Effector memory CD4-positive, alpha-beta T cell (primary cell): ENCODE data around the gene NOM1.

Experiments used
- DNase-seq, 3 donors: peaks; one replicate each; pipeline ENCODE4 v3.0.0-alpha.2; 2020
- H3K27ac ChIP-seq: 2 replicates; pipeline ENCODE4 v1.7.0; 2013; ENCODE audit warnings: mild to moderate bottlenecking, low read length, moderate library complexity; ENCODE audit not compliant: insufficient read depth, poor library complexity, severe bottlenecking
- H3K27me3 ChIP-seq: replicated peaks from 2 replicates; pipeline ENCODE4 v1.7.0; 2013; ENCODE audit warnings: mild to moderate bottlenecking, low read length; ENCODE audit not compliant: insufficient read depth, control insufficient read depth, poor library complexity, severe bottlenecking
- H3K36me3 ChIP-seq: 2 replicates; pipeline ENCODE4 v1.7.0; 2013; ENCODE audit warnings: mild to moderate bottlenecking, low read length, moderate library complexity; ENCODE audit not compliant: control insufficient read depth, insufficient read depth
- H3K4me1 ChIP-seq: 2 replicates; pipeline ENCODE4 v1.7.0; 2013; ENCODE audit warnings: low read length, mild to moderate bottlenecking; ENCODE audit not compliant: control insufficient read depth, insufficient read depth, poor library complexity, severe bottlenecking
- H3K4me3 ChIP-seq: 2 replicates; pipeline ENCODE4 v1.7.0; 2013; ENCODE audit warnings: low read length, low read depth, mild to moderate bottlenecking; ENCODE audit not compliant: insufficient read depth, poor library complexity, severe bottlenecking
- H3K9me3 ChIP-seq: 2 replicates; pipeline ENCODE4 v1.7.0; 2013; ENCODE audit warnings: mild to moderate bottlenecking, low read length, moderate library complexity; ENCODE audit not compliant: control insufficient read depth

NOM1 gene

DNA sequence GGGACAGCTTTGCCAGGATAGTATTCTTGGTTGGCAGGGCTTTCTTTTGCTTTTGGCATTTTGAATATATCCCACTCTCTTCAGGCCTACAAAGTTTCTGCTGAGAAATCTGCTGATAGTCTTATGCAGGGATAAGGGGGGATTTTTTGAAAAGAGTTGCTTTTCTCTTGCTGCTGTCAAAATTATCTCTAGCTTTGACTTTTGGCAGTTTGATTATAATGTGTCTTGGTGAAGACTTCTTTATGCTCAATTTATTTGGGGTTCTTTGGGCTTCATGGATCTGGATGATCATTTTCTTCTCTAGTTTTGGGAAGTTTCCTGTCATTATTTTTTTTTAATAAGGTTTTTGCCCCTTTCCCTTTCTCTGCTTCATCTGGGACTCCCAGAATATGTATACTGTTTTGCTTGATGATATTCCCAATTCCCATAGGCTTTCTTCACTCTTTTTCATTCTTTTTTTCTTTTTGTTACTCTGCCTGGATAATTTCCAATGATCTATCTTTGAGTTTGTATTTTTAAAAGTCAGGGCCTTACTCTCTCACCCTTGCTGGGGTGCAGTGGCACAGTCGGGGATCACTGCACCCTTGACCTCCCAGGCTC lies 29.6 kb downstream of the NOM1 start:
- no peaks in the 10 kb centered on the region for H3K36me3 ChIP-seq
- peaks cover 4% of the 10 kb centered on the region for H3K9me3 ChIP-seq
- no peaks in the 10 kb centered on the region for H3K27me3 ChIP-seq
- H3K4me3 ChIP-seq, result no peak overlapping the region
- no peak overlapping the region for H3K27ac ChIP-seq
- H3K4me1 ChIP-seq, result no peaks in the 10 kb centered on the region
- no peak for DNase-seq

DNA sequence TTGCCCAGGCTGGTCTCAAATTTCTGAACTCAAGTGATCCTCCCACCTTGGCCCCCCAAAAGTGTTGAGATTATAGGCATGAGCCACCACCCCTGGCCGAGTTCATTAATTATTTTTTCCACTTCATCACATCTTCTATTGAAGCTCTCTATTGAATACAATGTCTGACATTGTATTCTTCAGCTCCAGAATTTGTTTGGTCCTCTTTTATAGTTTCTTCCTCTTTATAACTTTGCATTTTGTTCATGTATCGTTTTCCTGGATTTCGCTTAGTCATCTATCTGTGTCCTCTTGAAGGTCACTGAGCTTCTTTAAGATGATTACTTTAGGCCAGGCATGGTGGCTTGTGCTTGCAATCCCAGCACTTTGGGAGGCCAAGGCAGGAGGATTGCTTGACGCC lies 30.2 kb downstream of the NOM1 start:
- H3K4me1 ChIP-seq, result no peaks in the 10 kb centered on the region
- no peak overlapping the region for H3K27ac ChIP-seq
- H3K36me3 ChIP-seq, result no peaks in the 10 kb centered on the region
- peaks cover 4% of the 10 kb centered on the region for H3K9me3 ChIP-seq
- no peak overlapping the region for H3K4me3 ChIP-seq
- H3K27me3 ChIP-seq, result no peaks in the 10 kb centered on the region
- no peak for DNase-seq

DNA sequence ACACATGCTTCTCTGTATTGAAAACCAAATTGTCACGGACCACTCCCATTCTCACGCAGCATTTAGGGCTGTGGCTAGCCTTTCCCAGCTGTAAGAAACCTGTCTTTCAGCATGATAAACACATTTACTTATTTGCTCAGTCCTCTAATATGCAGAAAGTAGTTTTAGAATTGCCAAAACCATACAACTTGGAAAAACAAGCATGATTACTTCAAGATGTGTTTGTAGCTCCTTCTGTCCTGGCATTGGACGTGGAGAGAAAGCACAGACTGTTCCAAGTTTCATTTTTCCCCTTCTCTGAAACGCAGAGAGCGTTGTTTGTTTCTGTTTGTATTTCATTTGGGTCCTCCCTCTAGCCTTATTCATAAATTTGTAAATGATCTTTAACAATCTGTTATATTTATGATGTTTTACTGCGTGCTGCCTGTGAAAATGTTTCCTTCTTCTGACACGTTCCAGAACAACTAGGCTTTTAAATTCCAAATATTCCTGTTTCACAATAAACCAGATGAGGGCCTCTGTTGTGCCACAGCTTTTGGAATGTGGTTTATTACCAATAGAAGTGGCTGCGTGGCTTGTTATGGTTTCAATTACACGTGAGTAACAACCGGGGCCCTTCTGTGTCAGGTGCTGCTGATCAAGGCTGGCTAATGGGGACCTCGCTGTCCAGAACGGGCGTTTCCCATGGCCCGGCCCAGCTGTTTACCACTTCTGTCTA lies 34.8 kb downstream of the NOM1 start:
- DNase-seq, result no peak
- Histone ChIP-seq H3K4me3 (no peak overlapping the region), H3K9me3 (no peaks in the 10 kb centered on the region), H3K36me3 (no peaks in the 10 kb centered on the region), H3K27me3 (no peaks in the 10 kb centered on the region), H3K4me1 (no peaks in the 10 kb centered on the region), H3K27ac (no peak overlapping the region)

DNA sequence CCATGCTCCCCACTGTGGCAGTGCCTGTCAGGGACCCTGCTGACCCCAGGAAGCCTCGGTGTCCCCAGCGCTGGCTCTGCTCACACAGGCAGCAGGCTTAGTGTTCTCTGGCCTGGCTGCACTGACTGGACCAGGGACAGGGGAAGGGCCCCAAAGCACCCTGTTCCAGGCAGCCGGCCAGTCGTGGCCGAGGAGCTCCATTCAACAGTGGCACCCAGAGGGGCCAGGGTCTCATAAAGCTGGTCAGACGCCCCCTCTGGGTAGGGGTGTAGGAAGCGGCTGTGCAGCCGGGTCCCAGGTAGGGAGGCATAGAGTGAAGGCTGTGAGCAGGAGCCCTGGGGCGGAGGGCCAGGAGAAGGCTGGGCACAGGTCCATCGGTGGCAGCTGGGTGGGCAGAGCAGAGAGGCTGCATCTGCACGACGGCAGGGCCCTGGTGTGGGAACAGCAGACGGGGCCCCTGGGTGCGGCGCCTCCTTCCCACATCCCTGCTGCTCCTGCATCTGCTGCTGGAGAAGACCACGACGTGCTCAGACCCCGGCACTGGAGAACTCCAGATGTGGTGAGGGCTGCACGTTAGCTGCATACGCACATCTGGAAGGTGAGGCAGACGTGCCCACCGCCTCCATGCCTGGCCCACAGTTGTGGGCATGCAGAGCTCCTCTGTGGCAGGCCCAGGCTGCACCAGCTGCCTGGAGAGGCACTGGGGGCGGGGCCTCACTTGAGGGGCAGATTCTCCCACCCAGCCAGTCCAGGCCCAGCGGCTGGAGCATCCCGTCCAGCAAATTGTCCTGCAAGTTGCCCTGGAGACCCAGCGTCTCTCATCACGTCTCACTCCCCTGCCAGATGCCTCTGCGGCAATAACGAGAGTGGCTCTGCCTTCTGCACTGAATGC lies 35.8 kb downstream of the NOM1 start:
- no peak overlapping the region for H3K4me3 ChIP-seq
- H3K27ac ChIP-seq, result no peak overlapping the region
- H3K36me3 ChIP-seq, result no peaks in the 10 kb centered on the region
- H3K27me3 ChIP-seq, result no peaks in the 10 kb centered on the region
- H3K4me1 ChIP-seq, result no peaks in the 10 kb centered on the region
- DNase-seq, result no peak
- no peaks in the 10 kb centered on the region for H3K9me3 ChIP-seq

DNA sequence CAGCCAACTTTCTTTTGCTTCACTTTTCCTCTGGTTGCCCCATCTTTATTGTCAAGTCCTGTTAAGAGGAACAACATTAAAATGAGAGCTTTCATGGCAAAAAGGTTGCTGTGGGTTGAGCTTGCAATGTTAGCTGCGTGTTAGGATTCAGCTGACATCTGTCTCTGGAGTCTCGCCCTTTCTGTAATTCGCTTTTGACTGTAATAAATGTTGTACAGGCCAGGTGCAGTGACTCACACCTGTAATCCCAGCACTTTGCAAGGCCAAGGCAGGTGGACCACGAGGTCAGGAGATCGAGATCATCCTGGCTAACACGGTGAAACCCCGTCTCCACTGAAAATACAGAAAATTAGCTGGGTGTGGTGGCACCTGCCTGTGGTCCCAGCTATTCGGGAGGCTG lies 36.9 kb downstream of the NOM1 start:
- no peak for DNase-seq
- Histone ChIP-seq H3K4me1 (no peaks in the 10 kb centered on the region), H3K9me3 (no peaks in the 10 kb centered on the region), H3K36me3 (no peaks in the 10 kb centered on the region), H3K27me3 (no peaks in the 10 kb centered on the region), H3K27ac (no peak overlapping the region), H3K4me3 (no peak overlapping the region)

DNA sequence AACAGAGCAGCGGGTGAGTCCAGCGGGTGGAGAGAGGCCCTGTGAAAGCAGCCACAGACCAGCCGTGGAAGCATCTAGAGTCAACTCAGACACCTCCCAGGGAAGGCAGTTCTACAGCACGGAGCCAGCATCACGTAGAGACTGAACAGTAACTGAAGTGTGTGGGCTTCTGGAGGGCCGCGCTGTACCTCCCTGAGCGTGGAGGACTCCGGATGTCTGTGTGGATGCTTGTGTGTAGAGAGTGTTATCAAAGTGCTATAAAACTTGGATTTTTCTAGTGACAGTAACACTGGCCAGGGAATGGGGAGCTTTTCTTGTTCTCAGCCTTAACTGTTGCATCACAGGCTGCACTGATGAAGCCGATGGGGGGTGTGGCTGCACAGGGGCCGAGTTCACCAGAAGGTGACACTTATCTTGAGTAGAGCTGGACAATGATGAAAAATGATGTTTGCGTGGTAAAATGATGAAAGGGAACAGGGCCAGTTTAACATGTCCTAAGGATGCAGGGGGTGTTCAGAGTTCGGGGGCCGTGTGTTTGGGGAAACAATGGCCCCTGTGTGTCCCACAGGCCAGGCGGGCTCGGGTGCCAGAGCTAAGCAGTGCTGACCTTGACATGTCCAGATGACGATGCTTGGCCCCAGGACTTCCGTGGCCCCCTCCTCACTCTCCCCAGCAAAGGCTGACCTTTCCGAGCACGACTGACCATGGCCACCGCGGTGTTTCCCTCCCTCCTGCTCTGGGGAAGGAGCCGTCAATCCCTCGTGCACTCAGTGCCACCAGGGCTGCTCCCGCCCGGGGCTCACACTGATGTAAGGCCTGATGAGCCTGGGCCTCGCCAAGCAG lies 39.1 kb downstream of the NOM1 start:
- Histone ChIP-seq H3K4me1 (no peaks in the 10 kb centered on the region), H3K36me3 (no peaks in the 10 kb centered on the region), H3K4me3 (no peak overlapping the region), H3K27me3 (no peaks in the 10 kb centered on the region), H3K27ac (no peak overlapping the region), H3K9me3 (no peaks in the 10 kb centered on the region)
- DNase-seq, result no peak

DNA sequence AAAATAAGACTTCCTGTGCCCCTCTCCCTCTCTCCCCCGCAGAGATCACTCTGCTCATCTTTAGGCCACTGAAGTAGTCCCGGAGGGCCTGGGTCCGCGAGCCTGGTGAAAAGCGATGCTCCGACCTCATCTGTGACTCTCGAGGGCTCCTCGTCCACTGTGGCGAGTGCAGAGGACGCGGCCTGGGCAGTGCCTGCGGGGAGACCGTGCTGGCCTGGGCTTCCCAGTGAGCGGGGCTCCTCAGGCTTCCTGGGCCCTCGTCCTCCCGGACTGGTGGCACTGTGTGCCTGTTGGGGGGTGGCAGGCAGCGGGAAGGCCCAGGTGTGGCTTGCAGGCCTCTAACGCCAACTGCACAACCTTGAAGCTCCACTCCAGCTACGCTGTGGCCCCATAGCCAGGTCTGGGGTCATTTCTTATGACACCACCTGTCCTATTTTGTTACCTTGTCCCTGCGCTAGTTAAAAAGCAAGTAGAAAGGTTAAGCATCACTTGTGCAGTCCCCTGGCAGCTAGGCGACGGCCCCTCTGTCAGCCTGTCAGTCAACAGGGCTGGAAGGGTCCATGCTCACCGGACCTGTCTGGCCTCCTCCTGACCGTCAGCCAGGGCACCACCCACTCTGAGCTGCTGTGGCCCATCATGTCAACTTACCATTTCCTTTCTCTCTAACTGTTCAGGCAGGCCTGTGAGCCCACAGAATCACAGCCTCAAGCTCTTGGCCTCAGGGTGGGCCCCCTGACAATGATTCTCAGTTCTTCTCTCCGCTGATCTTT lies 40.4 kb downstream of the NOM1 start:
- H3K4me1 ChIP-seq, result no peaks in the 10 kb centered on the region
- no peak overlapping the region for H3K27ac ChIP-seq
- H3K9me3 ChIP-seq, result no peaks in the 10 kb centered on the region
- H3K36me3 ChIP-seq, result no peaks in the 10 kb centered on the region
- no peaks in the 10 kb centered on the region for H3K27me3 ChIP-seq
- H3K4me3 ChIP-seq, result no peak overlapping the region
- DNase-seq, result no peak

DNA sequence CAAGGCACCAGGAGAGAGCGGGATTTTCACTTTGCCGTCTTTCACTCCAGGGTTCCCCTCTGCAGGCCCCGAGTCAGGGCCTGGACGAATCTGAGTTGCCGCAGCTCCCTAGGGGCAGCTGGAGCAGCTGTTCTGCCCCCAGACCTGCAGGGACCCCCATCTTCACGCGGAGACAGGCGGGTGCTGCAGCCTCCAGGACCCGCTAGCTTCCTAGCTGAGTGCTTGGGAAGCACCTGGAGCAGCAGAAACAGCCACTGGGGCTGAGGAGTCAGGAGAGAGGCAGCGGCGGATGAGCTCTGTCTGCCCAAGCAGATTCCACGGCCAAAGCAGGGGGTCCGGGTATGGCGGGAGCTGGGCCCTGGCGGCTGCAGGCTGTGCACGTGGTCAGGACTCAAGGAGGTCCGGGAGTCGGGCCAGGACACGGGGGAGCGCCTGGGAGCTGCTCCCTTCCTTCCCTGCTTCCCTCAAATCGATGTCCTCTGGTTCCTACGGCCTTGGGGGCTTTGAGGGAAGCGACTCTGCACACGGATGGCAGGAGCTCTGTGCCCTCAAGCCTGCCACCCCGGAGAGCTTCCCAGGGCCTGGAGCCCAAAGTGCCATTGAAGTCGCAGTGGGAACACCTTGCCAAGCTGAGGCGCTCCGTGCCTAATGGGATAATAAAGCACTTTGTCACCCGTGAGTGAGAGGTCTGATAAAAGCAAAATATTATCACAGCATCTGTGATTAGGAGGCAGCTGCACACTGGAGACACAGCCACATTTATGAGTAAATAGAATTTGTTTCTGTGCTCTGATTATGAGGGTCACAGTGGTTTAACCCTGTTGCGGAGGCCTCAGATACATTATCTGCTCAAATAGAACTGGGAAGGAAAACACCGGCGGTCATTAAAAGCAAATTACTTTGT lies 43.8 kb downstream of the NOM1 start:
- no peaks in the 10 kb centered on the region for H3K4me1 ChIP-seq
- H3K27ac ChIP-seq, result no peak overlapping the region
- no peaks in the 10 kb centered on the region for H3K36me3 ChIP-seq
- no peak overlapping the region for H3K4me3 ChIP-seq
- no peak for DNase-seq
- H3K9me3 ChIP-seq, result no peaks in the 10 kb centered on the region
- peaks cover 3% of the 10 kb centered on the region for H3K27me3 ChIP-seq
